ENCODE measurements around the gene DIP2C.
A peak's percentile ranks its signal among the peaks of the same experiment; 100 is the strongest.
"Not testable (repeated sequence)": the region's sequence is repeated elsewhere in the genome, so short reads cannot be mapped to it uniquely, and the experiment has no call there.

Gene DIP2C

DNA sequence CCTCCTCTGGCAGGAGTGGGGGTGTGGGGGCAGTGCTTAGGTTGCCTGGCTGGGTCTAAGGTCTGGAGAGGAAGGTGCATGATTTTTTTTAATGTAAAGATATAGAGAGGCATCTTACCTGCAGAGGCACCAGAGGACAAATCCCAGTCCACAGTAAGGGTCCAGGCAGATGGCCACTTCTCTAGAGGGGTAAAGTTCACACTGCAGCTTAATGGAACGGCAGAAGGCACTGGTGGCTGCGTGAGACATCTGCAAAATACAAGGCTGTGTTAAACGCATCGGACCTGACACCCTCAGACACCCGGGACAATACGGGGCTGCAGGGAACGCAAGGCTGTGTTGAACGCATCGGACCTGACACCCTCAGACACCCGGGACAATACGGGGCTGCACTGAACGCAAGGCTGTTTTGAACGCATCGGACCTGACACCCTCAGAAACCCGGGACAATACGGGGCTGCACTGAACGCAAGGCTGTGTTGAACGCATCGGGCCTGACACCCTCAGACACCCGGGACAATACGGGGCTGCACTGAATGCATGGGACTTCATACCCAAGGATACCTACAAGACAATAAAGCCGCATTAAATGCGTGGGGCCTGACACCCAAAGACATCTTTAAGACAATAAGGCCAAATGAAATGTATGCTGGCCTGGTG is 348.3 kb downstream of the DIP2C start:
- DNase-seq, result no peak

DNA sequence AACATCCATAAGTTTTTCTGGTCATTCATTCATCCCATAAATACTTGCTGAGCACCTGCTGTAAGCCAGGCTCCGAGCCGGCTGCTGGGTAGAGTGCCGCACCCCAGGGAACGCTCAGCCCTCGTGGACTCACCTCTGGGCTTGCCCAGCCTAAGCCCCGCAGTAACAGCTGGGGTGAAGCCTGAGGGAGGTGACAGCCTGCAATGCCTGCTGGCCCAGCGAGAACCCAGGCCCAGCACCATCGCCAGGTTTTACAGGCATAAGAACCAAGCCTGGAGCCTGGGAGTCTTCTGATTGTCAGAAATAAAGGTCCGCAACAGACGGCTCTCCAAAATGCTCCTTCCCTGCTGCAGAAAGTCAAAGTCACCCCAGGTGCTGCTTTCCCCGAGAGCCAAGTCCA is 348.8 kb downstream of the DIP2C start:
- no peak for DNase-seq

DNA sequence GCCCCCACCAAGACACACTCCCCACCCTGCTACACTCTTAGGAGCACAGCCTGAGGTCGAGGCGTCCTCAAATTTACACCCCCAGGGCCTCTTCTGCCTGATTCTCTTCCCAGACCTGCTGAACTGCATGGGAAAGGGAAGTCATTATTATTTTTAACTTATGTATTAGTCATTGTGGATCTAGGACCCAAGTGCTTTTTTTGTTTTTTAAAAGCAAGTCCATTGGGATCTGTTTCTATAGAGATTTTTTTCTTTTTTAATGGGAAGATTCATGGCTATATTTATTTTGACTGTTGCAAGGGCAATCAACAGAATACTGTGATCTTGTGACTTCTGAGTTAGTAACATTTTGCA is 350.5 kb downstream of the DIP2C start:
- DNase-seq, result no peak

DNA sequence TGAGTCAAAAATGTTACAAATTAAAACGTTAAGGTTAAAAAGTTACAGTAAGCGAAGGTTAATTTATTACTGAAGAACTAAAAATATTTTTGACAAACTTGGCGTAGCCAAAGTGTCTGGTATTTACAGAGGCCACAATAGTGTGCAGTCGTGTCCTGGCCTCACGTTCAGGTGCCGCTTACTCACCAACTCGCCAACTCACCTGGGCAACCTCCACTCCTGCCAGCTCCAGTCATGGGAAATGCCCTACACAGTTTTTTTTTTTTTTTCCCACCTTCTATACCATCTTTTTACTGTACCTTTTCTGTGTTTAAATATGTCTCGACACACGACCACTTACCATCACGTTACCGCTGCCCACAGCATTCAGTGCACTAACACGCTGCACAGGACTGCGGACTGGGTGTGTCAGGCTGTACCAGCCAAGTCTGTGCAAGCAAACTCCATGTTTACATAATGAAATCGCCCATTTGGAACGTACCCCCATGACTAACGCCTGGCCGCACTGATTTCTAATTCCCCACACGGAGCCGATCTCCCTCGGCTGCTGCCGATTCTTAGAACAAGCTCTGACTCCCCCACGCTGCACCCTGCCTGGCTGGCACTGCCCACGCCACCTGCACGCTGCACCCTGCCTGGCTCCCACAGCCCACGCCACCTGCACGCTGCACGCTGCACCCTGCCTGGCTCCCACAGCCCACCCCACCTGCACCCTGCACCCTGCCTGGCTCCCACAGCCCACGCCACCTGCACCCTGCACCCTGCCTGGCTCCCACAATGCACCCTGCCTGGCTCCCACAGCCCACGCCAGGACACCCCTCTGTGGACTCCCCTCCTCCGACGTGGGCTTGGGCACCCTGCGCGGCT is 351.1 kb downstream of the DIP2C start:
- no peak for DNase-seq

DNA sequence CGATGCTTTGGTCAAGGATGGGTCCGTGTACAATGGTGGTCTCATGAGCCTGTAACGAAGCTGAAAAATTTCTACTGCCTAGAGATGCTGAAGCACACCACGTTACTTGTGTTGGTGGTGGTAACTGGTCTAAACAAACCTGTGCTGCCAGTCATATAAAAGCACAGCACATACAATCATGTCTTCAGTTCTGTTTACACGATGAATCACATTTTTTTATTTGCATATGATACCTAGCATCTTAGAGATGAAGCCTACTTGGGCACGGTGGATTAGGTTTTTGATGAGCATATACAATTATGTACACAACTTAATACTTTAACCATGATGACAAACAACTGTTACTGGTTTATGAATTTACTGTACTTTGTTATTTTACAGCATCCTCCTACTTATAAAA is 353.2 kb downstream of the DIP2C start:
- DNase-seq, result no peak

DNA sequence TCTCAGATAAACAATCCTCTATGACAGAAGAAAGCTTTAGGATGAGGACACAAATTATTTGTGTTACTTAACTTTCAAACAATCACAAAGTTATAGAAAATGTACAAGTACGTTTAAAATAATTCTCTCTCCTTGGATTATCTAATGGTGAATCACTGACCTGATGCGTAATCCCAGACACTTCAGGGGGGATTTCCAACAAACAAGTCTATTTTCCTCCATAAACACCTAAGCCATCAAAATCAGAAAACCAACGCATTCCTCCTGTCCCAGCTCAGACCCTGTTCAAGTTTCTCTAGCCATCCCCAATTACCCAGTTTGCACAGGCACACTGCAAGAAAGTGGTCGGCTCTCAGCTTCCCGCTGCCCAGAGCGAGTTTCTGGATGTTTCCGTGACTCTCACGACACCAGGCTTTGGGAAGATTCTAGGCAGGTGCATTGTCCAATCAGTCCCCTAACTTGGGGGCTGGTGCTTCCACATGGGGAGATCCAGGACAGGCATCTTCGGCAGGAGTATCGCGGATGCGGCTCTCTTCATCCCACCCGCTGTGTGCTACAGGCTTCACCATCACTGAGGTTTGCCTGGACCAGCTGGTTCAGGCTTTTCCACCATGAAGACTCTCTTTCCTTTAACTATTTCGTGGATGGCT is 354.2 kb downstream of the DIP2C start:
- no peak for DNase-seq

DNA sequence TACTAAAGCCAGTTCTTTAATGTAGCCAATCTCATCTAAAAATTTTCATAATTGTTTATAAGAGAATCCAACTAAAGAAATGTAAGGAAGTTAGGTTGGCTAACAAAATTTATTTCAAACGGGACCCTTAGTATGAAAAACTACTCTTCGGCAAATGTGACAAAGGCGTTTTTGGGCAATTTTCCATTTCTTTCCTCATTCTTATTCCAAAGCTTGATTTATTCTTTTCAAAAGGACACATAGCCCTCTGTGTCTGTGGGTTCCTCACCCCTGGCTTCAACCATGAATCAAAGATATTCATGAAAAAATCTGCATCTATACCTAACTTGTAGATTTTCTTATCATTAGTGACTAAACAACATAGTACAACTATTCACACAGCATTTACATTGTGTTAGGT is 358.3 kb downstream of the DIP2C start:
- no peak for DNase-seq

DNA sequence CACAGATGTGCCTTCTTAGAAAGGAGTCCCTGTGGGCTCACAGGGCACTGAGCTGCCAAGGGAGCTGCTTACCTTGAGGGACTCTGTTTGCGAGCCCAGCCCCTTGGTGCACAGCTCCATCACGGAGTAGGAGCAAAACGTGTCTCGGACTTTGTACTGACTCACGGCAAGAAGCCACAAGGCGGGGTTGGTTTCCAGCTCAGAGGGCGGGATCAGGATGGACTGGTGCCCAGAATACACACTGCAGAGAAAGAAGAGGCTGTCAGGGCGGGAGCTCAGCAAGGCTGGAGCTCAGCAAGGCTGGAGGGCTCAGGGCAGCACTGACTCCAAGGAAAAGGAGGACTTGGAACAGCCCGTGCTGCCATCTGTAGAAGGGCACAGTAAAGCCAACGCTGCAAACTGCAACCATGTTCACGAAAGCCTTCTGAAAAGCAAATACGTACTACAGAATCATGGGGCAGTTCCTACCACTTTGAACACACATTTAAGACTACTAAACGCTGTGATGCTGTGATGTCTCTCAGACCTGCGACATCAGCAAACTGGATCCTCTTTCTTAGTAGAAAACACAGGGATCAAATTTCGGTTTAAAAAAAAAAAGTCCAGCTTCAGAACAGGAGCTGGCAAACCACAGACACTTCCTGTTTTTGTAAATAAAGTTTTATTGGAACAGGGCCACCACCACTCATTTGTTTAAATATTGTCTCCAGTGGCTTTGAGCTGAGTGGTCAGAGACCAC is 359.9 kb downstream of the DIP2C start:
- DNase-seq, result peak; percentile 23

DNA sequence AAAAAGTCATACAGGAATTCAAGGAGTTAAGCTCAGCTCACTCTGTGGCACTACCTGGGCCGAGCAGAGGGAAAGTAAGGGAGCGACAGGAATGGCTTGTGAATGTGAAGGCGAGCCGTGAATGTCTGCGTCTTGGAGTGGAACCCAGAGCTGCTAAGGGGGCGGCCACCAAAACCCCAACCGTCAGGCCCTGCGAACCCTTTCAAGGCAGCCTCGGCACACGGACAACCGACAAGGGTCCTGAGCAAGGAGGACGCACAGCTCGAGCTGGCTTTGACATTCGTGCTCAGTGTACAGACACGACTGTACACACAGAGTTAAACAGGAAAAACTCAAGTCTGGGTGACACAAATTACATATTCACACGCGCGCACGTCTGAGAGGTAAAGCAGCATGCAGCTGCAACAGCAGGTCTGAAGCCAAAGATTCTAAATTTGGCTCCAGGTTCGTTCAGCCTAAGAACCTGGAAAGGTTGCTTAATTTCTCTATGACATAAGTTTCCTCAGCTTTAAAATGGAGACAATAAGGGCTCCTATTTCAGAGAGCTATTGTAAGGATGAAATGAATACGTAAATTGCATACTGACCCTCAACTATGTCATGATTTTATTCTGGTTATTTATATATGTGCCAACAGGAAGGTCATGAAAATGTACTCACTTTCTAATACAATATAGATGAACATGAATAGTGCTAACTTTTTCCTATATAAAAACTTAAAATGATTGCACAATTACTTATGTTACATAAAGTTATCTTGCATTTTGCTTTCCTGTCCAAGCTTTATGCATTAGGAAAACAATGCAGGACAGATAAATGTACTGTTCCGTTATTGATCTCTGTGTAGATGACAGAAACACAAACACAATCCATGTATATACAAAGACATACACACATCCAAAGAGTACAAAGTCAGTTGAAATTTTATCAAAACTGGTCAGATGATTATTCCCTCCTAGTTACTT is 361.3 kb downstream of the DIP2C start:
- no peak for DNase-seq

DNA sequence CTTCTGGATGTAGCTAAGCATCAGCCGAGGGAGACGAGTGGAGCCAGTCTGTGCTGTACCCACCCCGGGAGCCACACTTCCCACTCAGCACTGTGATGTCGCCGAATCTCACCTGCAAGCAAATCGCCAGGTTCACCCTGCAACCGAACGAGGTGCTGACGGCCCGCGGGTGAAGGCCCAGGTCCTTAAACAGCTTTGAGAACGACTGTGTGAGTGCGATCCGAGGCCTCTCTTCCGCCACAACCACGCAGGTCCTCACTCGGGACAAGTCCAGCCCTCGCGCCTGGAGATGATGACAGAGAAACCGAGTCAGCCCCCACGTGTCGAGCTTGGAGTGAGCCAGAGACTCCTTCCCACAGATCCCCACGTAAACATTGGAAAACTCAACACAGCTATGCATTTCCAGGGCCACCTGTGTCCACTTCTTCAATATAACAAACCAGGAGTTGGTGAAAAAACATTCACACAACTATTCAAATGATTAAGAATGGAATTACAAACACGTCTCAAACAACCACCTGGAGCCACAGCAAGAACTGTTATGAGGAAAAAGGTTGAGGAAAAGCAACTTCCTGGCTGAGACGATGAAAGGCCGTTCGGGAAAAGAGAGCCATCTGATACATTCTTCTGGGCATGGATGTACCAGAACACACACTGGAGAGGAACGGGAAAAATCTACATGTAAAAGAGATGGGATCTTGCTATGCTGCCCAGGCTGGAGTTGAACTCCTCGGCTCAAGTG is 362.4 kb downstream of the DIP2C start:
- no peak for DNase-seq

DNA sequence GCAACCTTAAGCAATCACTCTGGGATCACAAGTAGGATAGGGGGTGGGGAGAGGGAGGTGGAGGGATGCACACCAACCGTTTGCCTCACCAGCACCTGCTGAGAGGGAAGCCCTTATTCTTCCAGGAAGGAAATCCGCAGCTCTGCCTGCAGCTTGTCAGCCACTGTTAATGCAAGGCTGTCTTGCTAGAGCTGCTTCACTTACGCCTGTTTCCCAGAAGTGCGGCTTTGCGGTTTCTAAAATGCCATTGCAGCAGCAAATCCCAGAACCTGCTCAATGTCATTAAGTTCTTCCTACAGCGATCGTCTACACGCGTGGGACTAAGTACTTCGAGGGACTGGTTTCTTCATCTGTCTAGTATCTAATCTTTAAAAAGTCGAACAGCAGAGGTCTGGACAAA is 363.1 kb downstream of the DIP2C start:
- DNase-seq, result no peak

DNA sequence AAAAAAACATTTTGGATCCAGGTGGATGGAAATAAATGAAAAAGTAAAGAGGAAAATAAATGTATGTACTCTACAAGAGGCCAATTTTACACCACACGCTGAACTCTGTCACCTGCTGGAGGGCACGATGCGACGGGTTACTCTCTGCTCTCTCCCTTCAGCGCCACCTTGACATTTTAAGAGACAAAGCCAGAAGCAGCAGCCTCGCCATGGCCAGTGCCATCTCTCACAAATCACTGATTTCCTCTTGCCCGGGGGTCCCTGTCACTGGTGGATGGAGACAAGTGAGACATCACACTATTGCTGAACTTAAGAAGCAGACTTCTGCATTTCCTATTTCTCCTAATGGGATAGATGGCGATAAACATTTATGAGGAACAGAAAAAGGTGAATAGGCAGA is 364.2 kb downstream of the DIP2C start:
- no peak for DNase-seq

DNA sequence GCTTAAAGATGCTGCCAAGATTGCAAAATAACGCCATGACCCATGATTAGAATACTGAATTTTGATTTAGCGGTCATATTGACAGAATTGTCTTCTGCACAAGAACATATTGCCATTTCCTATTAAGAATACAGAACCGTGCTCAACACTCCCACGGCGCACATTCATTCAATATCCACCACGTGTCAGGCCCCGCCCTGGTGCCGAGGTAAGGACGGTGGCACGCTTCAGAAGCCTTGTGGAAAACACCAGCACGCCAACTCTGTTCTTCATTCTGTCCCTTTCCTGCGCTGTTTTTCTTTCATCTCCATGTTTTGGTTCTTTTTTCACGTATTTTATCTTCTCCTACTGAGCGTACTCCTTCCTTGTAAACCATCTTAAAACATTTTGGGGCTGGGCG is 364.9 kb downstream of the DIP2C start:
- DNase-seq, result no peak

DNA sequence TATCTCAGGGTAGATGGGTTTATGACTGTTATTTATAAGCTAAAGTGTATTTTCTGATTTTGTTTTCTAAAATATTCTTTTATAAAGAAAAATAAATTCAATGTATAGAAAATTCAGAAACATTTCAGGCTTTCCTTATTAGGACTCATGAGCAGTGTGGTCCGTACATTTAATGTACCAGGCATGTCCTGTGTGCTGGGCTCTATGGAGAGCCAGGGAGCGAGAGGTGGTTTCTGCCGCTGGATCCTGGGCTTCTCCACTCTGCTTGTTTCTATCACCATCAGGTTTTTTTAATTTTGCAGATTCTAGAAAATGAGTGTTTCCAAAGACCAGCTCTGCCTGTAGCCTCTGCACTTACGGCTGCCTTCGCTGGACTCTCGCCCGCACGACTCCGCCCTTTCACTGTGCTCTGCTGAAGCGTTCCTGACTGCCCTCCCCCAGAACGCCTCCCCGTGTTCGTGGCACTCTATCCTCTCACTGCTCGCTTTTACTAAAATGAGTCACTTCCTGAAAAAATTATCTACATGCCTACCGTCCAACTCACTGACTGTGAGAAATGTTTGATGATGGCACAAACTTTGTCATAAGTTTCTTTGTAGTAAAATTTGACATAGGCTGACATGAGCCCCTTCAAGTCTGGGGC is 365.7 kb downstream of the DIP2C start:
- no peak for DNase-seq

DNA sequence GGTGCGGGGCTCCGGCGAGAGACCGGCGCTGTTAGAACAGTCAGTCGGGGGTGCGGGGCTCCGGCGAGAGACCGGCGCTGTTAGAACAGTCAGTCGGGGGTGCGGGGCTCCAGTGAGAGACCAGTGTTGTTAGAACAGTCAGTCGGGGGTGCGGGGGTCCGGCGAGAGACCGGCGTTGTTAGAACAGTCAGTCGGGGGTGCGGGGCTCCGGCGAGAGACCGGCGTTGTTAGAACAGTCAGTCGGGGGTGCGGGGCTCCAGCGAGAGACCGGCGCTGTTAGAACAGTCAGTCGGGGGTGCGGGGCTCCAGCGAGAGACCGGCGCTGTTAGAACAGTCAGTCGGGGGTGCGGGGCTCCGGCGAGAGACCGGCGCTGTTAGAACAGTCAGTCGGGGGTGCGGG is 366.4 kb downstream of the DIP2C start:
- DNase-seq, result not testable (repeated sequence)

DNA sequence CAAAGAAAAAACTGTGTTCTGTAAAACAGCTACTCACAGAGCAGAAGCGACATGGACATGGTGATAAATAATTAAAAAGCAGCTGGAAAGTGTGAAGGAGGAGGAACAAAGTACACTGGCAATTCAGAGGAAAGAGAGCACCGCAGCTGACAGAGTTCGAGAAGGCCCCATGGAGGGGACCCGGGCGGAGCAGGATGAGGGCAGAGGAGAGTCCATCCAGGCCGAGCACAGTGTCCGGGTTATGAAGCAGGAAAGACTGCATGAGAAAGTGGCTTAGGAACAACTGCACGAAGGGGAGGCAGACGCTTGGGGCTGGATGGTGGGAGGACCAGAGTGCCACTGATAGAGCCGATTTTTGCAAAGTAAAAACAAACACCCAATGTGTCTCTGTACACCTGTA is 368.7 kb downstream of the DIP2C start:
- DNase-seq, result no peak

DNA sequence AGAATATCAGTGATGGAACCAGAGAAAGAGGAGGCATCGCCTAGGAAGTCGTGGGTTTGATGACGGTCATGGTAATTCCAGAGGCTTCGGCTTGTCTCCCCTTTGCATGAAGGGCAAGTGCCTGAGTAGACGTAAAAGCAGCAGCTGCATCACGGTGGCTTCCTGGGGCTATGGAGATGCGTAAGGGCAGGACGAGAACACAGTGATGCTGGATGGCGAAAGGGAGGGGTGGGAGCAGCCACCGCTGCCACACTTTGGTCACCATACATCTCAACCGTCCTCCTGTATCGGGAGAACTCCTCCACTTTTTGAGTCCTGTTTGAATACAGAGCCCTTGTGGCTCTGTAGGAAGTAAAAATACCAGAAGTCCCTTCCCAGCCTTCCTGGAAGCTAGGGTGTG is 371.5 kb downstream of the DIP2C start:
- DNase-seq, result no peak

DNA sequence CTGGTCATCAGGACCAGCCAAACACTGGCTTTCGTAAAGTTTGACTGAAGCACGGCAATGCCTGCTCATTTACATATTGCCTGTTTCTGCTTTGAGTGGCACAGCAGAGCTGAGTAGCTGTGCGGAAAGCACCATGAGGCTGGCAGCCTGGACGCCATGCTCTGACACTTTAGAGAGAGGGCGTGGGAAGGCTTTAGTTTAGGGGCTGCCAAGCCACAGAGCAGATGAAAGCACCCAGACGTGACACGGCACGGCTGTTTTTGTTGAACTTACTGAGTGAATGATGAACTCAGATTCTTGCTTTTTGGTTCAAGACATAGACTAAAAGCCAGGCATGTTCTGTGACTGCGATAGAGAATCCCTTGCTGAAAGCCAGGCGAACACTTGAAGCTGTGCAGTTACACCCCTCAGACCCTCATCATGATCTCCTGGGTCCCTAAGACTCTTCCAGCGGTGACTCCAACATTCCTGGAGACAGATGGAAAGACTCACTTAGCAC is 372.1 kb downstream of the DIP2C start:
- DNase-seq, result no peak

DNA sequence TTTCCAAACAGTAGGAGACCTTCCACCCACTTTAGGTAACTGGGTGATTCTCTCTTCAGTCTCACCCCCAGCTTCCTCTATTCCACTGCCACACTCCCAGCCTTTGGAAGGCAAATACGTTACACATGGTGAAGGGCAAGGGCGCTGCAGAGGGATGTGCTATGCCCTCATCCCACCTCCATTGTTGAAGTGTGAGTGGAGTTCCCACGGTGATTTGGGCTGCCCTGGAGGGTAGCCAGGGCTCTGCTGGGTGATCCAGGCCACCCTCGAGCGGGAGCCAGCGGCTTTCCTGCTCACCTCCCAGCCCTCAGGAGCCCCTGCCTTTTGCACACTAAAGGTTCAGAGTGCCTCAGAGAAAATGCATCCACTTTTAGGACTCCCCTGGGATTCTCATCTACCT is 373.1 kb downstream of the DIP2C start:
- DNase-seq, result no peak

DNA sequence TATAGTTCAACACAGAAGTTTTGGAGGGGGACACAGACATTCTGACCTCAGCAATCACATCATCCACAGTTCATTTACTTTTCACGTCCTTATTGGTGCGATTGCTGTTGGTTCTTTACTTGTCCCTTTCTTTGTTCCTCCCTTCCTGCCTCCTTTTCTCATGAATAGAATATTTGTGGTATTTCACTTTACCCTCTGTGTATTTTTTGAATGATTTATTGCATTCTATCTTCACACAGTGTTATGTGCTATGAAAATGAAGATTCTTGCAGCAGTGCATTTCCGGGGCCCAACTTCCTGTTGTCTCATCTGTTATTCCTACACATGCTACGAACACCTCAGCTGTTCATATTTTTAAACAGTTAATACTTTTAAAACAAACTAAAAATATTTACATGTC is 374.6 kb downstream of the DIP2C start:
- DNase-seq, result no peak

DNA sequence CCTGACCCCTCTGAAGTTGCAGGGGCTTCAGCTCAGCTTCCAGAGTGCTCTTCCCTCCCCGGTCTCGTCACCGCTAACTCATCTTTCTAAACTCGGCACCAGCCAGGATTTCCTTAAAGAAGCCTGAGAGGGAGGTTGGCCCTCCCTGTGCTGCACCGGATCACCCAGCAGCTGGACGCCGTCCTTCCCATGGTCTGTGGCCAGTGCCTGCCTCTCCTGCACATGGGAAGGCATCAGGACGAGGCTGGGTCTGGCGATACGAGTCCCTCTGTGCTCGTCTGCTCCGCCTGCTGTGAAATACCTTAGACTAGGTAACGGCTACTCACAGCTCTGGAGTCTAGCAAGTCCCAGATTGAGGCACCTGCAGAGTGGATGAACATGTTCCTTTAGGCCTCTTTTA is 375.1 kb downstream of the DIP2C start:
- no peak for DNase-seq
